ENCODE measurements around the gene RPAIN.
A peak's percentile ranks its signal among the peaks of the same experiment; 100 is the strongest.

GRCh38 chr17:5438716-5439445 is 18.9 kb downstream of the RPAIN start, which contains the start of gene C1QBP:
- TF ChIP-seq CTCF (IDR thresholded peaks at IDR 0.05) (peak; percentile 99), REST (IDR thresholded peaks at IDR 0.05; ENCODE audit: insufficient read depth in 1 of 2, low read depth in 2 of 2, low read length in 1 of 2) (no peak), TCF7L2 (IDR thresholded peaks at IDR 0.05; ENCODE audit: low read depth, low read length) (no peak), SIN3A (IDR thresholded peaks at IDR 0.05; ENCODE audit: borderline replicate concordance, insufficient read depth, low read depth, low read length) (no peak; the same call in 1 of the 2 replicates), POLR2AphosphoS5 (IDR thresholded peaks at IDR 0.05; ENCODE audit: low read depth, low read length) (peak; percentile 76)

All from Panc1 (cell line).